ENCODE results near the gene STAT1.

DNA sequence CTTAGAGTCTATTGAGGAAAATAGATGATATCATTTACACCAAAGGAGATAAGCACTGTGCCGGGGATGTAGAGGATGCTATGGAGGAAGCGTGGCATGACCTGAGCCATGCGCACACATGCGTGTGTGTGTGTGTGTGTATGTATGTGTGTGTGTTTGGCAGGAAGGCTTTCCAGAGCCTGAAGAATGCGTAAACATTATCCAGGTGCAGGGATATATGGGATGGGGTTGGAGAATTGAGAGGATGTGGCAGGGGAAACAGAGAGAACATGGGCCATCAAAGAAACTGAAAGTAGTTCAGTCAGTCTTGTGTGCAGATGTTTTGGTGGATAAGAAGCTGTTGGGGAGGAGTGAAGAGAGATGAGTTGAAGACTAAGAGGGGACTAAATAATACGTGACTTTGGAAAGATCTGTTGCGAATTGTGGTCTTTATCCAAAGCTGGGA lies 9.3 kb upstream of the STAT1 start:
- no peak for TF ChIP-seq CEBPB (tag; IDR thresholded peaks at IDR 0.05)
- no peak for TF ChIP-seq TARDBP (IDR thresholded peaks at IDR 0.05)
- TF ChIP-seq RUNX1 (IDR thresholded peaks at IDR 0.05; ENCODE audit: low read depth) = no peak
- peak; percentile 51 to 57; a peak in 2 of 4 replicates for TF ChIP-seq KDM1A (IDR thresholded peaks at IDR 0.05)

Data from K562 (cell line).